Measurements from ENCODE around the gene NEU4. TPM values are rescaled to one million over a fixed set of nuclear protein-coding genes. Genes with fewer than 3 reads are reported as not detected.

NEU4 gene
- total RNA-seq, 1 donor from 2014 or later: not detected

DNA sequence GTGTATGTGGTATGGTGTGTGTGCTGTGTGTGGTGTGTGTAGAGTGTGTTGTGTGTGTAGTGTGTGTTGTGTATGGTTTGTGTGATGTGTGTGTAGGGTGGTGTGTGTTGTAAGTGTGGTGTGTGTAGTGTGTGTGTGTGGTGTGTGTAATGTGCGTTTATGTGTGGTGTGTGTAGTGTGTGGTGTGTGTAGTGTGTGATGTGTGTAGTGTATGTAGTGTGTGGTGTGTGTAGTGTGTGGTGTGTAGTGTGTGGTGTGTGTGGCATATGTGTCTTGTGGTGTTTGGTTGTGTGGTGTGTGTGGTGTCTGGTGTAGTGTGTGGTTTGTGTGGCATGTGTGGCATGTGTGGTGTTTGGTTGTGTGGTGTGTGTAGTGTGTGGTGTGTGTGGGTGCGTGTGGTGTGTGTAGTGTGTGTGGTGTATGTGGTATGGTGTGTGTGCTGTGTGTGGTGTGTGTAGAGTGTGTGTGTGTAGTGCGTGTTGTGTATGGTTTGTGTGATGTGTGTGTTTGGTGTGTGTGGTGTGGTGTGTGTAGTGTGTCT, 56.5 kb downstream of the NEU4 start:
- Histone ChIP-seq H3K27me3 (ENCODE audit: control insufficient read depth, insufficient read depth, low read length) (peaks cover 57% of the 10 kb centered on the region), H3K36me3 (ENCODE audit: control insufficient read depth, insufficient read depth, low read length) (no peaks in the 10 kb centered on the region), H3K4me3 (ENCODE audit: low read depth, low read length) (no peak overlapping the region)
- no peak for DNase-seq (ENCODE audit: low read depth)
- TF ChIP-seq, protein P1, sequence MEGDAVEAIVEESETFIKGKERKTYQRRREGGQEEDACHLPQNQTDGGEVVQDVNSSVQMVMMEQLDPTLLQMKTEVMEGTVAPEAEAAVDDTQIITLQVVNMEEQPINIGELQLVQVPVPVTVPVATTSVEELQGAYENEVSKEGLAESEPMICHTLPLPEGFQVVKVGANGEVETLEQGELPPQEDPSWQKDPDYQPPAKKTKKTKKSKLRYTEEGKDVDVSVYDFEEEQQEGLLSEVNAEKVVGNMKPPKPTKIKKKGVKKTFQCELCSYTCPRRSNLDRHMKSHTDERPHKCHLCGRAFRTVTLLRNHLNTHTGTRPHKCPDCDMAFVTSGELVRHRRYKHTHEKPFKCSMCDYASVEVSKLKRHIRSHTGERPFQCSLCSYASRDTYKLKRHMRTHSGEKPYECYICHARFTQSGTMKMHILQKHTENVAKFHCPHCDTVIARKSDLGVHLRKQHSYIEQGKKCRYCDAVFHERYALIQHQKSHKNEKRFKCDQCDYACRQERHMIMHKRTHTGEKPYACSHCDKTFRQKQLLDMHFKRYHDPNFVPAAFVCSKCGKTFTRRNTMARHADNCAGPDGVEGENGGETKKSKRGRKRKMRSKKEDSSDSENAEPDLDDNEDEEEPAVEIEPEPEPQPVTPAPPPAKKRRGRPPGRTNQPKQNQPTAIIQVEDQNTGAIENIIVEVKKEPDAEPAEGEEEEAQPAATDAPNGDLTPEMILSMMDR (IDR thresholded peaks at IDR 0.05; ENCODE audit: insufficient read depth, low read length, poor library complexity, severe bottlenecking): no peak

- no peaks in the 10 kb centered on the region for H3K36me3 ChIP-seq (ENCODE audit: control insufficient read depth, insufficient read depth, low read length)
- no peak for DNase-seq (ENCODE audit: low read depth)
- H3K4me3 ChIP-seq (ENCODE audit: low read depth, low read length): no peak overlapping the region
- TF ChIP-seq, protein P1 (IDR thresholded peaks at IDR 0.05; ENCODE audit: insufficient read depth, low read length, poor library complexity, severe bottlenecking): no peak
- peaks cover 58% of the 10 kb centered on the region for H3K27me3 ChIP-seq (ENCODE audit: control insufficient read depth, insufficient read depth, low read length)
Measured at GRCh38 chr2:241865957-241866789, 57.2 kb downstream of the NEU4 start.

Other genes starting within 250 kb of the NEU4 start
- 43.3 and 51.7 TPM in 2 replicates for gene THAP4, start 172.0 kb upstream of the NEU4 start, total RNA-seq
- 62.6 and 120 TPM in 2 replicates for gene ATG4B, start 171.5 kb upstream of the NEU4 start, total RNA-seq
- gene DTYMK, start 122.4 kb upstream of the NEU4 start, total RNA-seq: 32.9 and 35.6 TPM in 2 replicates
- gene ING5, start 107.2 kb upstream of the NEU4 start, total RNA-seq: 12.6 and 25.6 TPM in 2 replicates
- 10.2 and 16.5 TPM in 2 replicates for gene D2HGDH, start 74.6 kb upstream of the NEU4 start, total RNA-seq
- gene GAL3ST2, start 32.4 kb upstream of the NEU4 start, total RNA-seq: not detected in 2 replicates
- gene PDCD1, start 49.7 kb downstream of the NEU4 start, total RNA-seq: 1.0 TPM in 1 of 2 replicates, not detected in the other
- gene RTP5, start 60.5 kb downstream of the NEU4 start, total RNA-seq: not detected in 2 replicates

Data from kidney epithelial cell (primary cell).